HG03432 (cell line): ENCODE measurements around the gene PAX6.
A peak's percentile ranks its signal among the peaks of the same experiment; 100 is the strongest.

ENCODE experiments used
- ATAC-seq: cut with Tn5 transposase; IDR thresholded peaks from one replicate; pipeline ENCODE4 v1.9.1; 2021; ENCODE audit warnings: mild to moderate bottlenecking, moderate library complexity; ENCODE audit not compliant: unreplicated experiment

The PAX6 gene

DNA sequence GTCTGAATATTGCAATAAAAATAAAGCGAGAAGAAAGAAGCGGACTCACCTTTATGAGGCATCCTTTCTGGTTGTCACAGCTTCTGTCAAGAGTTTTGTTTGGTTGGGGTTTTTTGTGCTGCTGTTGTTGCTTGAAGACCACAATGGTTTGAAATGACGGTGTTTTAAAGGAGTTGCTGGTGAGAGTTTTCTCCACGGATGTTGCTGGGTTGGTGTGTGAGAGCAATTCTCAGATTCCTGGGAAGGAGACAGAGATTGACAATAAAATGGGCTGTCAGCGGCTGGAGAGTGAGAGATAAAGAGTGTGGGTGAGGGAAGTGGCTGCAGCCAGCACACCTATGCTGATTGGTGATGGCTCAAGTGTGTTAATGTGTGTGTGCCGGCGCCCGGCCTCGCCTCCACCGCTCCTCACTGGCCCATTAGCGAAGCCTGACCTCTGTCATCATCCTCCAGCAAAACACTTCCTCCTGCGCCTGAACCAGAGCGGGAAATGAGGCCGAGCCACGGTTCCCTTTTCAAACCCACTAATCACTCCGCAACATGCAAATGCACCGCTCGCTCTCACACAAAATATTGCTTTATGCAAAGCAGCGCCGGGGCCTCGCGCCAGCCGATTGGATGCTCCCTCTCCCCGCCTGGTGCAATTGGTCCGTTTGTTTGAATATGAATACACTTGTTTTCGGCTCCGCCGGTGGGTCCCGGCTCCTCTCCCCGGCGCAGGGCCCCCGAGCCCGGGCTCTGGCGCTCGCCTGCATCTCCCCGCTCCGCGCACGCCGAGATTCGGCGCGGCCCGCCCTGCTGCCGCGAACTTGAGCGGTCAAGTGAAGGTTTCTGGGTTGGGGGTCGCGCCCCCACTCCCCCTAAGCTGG, at the start of gene PAX6:
PAX6 (minus strand) TSS at position 544 of the 869 bp plus-strand sequence. CDS start 4,911 bp downstream, outside the sequence.
- peak; percentile 66 for ATAC-seq

- ATAC-seq, result no peak
These were observed 49.3 kb upstream of the PAX6 start for GRCh38 chr11:31860391-31860790.

- no peak for ATAC-seq
These were observed 45.1 kb upstream of the PAX6 start for GRCh38 chr11:31856248-31856647.

DNA sequence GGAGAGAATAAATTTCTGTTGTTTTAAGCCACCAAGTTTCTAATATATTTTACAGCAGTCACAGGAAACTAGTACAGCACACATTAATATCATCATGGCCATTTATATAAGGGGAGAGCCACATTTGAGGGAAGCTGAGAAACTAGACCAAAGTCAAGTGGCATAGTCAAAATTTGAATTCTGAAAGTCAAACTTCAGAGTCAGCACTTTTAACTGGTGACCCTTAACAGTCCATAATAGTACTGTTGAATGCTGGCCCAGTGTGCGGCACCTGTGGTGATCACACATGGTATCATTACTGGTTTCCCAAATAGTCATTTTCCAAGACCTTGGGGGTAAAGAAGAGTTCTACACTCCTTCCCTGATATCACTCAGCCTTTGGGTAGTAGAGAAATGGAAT, 44.3 kb upstream of the PAX6 start:
- no peak for ATAC-seq

- ATAC-seq, result no peak
These were observed 39.2 kb upstream of the PAX6 start for GRCh38 chr11:31850365-31850764.

- no peak for ATAC-seq
These were observed 36.6 kb upstream of the PAX6 start for GRCh38 chr11:31847761-31848160.

DNA sequence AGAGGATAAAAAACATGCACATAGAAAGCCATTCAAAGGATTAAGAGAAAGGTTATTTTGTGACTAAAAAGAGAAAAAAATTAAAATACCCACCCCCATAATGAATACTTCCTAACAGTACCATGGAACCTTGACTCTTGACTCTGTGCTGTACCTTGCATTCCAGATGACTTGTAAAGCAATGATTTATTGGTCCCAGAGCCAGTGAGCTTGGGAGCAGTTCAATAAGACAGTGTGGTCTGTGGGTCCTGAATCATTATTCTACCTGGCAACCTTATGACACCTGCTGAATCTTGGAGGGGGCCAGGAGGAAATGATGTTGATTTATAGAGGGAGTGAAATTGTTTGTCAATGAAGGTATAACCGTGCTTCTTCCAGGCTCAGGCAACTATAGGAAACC, 34.2 kb upstream of the PAX6 start:
- ATAC-seq, result no peak

DNA sequence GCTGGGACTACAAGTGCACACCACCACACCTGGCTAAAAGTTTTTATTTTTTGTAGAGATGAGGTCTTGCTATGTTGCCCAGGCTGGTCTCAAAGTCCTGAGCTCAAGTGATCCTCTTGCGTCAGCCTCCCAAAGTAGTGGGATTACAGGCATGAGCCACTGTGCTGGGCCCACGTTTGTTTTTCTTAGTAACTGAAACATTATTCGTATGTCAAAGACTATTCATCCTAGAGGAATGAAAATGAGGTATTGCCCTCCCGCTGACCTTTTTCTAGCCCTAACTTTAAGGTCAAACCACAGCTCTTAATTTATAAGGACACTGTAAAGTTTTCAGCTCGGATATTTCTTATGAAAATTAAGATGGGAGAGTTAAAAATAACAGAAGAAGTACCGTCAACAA, 33.2 kb upstream of the PAX6 start:
- no peak for ATAC-seq

- ATAC-seq, result no peak
These were observed 30.3 kb upstream of the PAX6 start for GRCh38 chr11:31841435-31841834.

DNA sequence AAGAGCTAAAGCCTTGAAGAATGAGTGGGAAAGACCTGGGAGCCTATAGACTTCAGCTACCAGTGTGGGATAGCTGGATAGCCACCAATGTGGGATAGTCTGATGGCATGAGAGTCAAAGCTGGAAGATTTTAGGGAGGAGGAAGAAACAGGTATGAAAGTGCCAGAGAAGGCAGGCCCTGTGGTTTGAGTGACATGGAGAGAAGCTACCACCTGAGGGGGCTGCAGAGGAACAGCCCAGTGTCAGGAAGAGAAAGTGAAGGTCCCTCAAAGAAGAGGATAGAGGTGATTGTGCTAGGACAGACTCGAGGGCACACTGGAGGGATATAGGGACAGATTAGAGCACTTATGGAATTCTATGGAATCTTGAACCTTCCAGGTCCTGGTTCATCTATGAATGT, 23.1 kb upstream of the PAX6 start:
- no peak for ATAC-seq

GRCh38 chr11:31830406-31830805, 19.3 kb upstream of the PAX6 start:
- ATAC-seq, result no peak

DNA sequence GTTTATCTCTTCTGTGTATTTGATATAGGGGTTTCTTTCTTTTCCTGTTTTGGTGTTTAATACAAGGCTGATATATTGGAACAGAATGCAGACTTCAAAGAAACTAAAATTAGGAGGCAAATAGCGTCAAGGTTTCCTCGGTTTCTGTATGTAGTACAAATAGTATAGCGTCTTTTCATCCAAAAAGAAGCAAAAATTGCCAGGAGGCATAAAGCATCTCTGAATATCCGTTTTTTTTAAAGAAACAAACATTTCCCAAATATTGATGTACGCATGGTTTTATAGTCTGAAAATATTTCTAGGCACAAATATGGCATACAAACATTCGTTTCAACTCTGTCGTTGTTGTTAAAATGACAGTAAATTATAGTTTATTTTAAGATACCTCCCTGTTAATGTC, 17.1 kb upstream of the PAX6 start:
- ATAC-seq, result no peak

DNA sequence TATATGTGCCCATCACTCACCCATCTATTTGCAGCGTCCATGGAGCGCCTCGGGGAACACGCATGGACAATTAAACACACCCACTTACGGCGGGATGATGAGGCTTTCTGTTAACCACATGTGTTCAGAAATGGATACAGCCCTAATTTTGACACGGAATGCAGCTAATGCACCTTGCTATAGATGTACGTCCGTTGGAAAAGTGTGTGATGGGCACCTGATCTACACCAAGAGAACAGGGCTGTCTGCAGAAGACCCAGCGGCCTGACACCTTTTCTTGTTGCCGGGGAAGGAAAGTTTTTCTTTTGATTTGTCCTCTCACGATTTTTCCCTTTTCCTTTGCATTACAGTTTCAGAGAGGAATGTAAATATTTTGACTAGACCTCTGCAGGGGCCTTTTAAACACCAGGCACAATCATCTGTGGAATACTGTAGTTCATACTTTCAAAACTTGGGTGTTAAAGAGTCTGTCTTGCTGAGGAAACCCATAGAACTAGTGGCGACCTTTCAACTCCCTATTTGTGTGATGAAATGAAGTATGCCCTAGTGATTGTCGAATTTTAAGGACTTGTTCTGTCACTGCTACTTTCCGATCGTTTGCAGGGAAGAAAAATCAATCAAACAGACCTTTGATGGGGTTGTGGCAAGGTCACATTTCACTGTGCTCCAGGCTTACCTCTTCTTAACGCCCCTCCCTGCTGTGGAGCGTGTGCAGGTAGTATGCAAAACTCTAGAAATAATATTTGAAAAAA, 16.5 kb upstream of the PAX6 start:
- ATAC-seq, result no peak

GRCh38 chr11:31826536-31827438, 15.7 kb upstream of the PAX6 start:
- no peak for ATAC-seq

- ATAC-seq, result no peak
These were observed 14.8 kb upstream of the PAX6 start for GRCh38 chr11:31825838-31826484.

DNA sequence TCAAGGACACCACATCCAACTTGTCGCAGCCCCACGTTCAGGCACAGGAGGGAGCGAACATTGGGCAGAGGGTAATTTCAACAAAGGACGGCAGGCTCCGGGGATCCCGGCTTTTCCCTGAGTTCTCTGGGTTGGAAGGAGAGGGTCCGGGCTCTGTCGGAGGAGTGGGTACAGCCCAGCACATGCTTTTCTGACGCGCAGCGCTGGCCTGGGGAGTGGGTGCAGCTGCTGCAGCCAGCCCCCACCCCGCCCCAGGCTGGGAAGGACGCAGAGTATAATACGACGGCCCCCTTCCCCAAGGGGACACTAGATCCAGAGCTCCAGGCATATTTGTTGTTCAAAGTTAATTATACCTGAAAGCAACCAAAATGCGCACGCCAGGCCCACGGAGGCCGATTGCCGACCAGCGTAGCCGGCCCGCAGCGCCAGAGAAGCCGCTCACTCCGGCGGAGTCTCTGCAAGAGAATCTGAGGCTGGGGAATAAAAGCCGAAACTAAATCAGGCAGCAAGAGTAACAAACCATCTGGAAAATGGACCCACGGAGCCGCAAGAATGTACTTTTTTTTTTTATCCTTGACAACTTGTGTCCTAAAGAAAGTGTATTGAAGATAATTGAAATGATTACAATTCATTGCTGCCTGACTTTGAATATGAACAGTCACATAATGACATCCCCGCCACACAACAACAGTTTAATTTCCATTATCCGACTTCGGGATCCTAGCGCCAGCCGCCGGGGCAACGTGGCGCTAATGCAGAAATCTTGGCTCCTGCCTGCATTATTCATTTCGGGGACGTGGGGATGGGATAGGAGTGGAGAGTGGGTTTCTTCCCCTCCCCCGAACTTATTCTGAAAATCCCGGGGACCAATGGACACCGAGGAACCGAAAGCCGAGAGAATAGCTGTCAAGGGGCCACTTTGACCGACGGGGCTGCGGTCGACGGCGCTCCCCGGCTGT, 14.0 kb upstream of the PAX6 start:
- no peak for ATAC-seq

DNA sequence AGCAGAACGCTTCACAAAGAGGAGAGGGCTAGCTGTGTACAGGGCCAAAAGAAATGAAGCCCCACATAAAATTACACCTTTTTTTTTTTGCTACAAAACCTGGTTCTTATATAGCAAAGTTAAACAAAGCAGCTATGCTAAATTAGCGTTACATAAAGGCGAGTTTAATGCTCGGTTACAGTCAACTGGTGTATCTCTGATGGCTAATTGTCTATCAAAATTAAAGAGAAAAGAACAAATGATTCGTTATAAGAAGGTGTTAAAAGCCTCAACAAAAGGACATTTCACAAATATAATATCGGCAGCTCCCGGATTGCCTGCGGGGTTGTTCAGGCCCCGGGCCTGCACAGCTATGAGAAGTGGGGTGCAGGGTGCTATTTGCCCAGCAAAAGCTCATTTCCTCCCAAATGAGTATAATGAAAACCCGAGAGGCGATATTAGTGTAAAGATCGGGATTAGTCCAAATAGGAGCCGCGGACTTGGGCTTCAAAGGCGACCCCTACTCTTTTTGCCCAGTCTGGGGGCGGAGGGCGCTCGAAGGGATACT, 13.3 kb upstream of the PAX6 start:
- no peak for ATAC-seq

DNA sequence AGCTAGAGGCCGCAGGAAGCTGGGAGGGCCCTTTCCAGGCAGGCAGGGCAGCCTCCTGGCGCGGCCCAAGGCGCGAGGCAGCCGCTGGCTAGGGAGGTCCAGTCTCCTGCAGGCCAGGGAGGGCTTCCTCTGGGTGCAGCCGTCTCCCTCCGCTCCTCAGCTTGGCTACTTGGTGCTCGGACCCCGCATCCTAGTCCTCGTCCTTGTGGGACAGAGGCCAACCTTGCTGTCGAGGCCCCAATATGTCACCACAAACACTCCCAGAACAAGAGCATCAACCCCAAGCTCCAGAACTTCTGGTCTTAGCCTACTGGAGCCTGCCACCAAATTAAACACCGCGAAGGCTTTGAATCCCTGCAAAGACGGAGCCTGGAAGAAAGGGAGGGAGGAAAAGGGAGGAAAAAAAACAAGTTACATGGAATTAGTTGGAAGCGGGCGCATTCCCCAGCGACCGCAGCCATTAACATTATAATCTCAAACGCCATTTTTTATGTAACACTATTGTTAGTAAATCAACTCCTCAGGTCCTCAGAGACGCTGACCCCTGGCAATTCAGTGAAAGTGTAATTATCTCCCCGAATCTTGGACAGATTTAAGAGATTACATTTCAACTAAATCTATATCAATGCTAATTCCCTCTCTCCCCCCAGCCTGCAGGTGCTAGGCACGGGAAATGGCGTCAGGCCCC, 12.7 kb upstream of the PAX6 start:
- no peak for ATAC-seq
